OCI-LY1 (cell line): ENCODE data around the gene FLVCR1.

ENCODE experiments used
- EZH2 ChIP-seq: fragments of 200-600 bp; sonication (generic), shearing (Covaris generic); IDR thresholded peaks from 2 replicates; pipeline ENCODE4 v1.8.0; 2017; ENCODE audit warnings: borderline replicate concordance, mixed run types, mild to moderate bottlenecking, antibody characterized with exemption, low read length, moderate library complexity, mixed read lengths
- TF ChIP-seq, protein P1 (sequence below): fragments of 200-600 bp; sonication (generic), shearing (Covaris generic); IDR thresholded peaks from 2 replicates; pipeline ENCODE4 v1.5.1; 2017; ENCODE audit warnings: mild to moderate bottlenecking, antibody characterized with exemption, low read length, moderate library complexity, mixed read lengths

DNA sequence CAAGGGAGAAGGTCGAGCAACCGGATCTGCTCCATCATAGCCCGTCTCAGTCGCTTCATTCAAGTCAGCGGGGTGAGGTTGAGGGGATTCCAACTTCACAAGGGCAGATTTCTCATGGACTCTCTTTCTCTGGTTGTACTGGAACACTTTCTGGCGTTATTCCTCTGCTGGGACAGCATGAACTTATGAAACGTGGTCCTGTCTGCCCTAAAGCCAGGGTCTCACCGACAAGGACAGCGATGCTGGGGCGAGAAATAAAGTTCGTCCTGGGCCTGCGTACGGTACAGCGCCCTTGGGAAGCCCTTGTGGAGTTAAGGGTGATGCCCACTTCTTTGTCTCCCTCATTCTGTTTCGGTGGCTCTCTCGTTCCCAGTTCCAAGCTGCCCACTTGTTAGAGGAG lies 1.3 kb upstream of the FLVCR1 start:
- TF ChIP-seq, protein P1, sequence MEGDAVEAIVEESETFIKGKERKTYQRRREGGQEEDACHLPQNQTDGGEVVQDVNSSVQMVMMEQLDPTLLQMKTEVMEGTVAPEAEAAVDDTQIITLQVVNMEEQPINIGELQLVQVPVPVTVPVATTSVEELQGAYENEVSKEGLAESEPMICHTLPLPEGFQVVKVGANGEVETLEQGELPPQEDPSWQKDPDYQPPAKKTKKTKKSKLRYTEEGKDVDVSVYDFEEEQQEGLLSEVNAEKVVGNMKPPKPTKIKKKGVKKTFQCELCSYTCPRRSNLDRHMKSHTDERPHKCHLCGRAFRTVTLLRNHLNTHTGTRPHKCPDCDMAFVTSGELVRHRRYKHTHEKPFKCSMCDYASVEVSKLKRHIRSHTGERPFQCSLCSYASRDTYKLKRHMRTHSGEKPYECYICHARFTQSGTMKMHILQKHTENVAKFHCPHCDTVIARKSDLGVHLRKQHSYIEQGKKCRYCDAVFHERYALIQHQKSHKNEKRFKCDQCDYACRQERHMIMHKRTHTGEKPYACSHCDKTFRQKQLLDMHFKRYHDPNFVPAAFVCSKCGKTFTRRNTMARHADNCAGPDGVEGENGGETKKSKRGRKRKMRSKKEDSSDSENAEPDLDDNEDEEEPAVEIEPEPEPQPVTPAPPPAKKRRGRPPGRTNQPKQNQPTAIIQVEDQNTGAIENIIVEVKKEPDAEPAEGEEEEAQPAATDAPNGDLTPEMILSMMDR = no peak
- TF ChIP-seq EZH2 = no peak
